Gastroesophageal sphincter (tissue), 3 donors: ENCODE measurements around the gene BCOR.

Source experiments
- EP300 ChIP-seq: sonication (generic); formaldehyde crosslinking; IDR thresholded peaks from one replicate; pipeline ENCODE4 v1.6.1; 2017; ENCODE audit warnings: antibody characterized with exemption, mild to moderate bottlenecking
- POLR2A ChIP-seq, 2 donors: fragments of 450-650 bp; IDR thresholded peaks; one replicate each; pipeline ENCODE4 v1.6.1; 2017; ENCODE audit warnings: antibody characterized with exemption in 2 of 2, mild to moderate bottlenecking in 2 of 2, moderate library complexity in 1 of 2
- POLR2AphosphoS5 ChIP-seq: sonication (generic); formaldehyde crosslinking; IDR thresholded peaks from one replicate; pipeline ENCODE4 v1.6.1; 2017; ENCODE audit warnings: antibody characterized with exemption
- TF ChIP-seq, protein P1 (sequence below), 4 experiments: fragments of 200-600 bp in 2 of 4; fragments of 450-650 bp in 2 of 4; sonication (generic) in 1 of 4; IDR thresholded peaks; one replicate each; pipeline ENCODE4 v1.5.1; 2017 to 2019; ENCODE audit warnings: antibody characterized with exemption in 4 of 4, mild to moderate bottlenecking in 2 of 4, moderate library complexity in 2 of 4

- TF ChIP-seq POLR2AphosphoS5 (no peak), POLR2A (IDR thresholded peaks at IDR 0.05) (no peak), EP300 (no peak)
- TF ChIP-seq, protein P1, sequence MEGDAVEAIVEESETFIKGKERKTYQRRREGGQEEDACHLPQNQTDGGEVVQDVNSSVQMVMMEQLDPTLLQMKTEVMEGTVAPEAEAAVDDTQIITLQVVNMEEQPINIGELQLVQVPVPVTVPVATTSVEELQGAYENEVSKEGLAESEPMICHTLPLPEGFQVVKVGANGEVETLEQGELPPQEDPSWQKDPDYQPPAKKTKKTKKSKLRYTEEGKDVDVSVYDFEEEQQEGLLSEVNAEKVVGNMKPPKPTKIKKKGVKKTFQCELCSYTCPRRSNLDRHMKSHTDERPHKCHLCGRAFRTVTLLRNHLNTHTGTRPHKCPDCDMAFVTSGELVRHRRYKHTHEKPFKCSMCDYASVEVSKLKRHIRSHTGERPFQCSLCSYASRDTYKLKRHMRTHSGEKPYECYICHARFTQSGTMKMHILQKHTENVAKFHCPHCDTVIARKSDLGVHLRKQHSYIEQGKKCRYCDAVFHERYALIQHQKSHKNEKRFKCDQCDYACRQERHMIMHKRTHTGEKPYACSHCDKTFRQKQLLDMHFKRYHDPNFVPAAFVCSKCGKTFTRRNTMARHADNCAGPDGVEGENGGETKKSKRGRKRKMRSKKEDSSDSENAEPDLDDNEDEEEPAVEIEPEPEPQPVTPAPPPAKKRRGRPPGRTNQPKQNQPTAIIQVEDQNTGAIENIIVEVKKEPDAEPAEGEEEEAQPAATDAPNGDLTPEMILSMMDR (IDR thresholded peaks at IDR 0.05): no peak
Observed at GRCh38 chrX:40074080-40074958, 23.4 kb downstream of the BCOR start.
